Measurements from ENCODE around the gene POLR2H. TPM values are rescaled to one million over a fixed set of nuclear protein-coding genes. Genes with fewer than 3 reads are reported as not detected.

POLR2H gene
- total RNA-seq, 1 donor: 19.0 TPM

GRCh38 chr3:184343200-184343876, 18.2 kb upstream of the POLR2H start:
- Histone ChIP-seq H3K27me3 (ENCODE audit: insufficient read depth, low read length) (no peaks in the 10 kb centered on the region), H3K4me1 (ENCODE audit: insufficient read depth, low read length) (no peaks in the 10 kb centered on the region), H3K4me3 (ENCODE audit: low read length) (no peak overlapping the region), H3K9me3 (ENCODE audit: low read depth, low read length) (no peaks in the 10 kb centered on the region)

GRCh38 chr3:184344579-184345316, 16.8 kb upstream of the POLR2H start:
- no peaks in the 10 kb centered on the region for H3K9me3 ChIP-seq (ENCODE audit: low read depth, low read length)
- no peaks in the 10 kb centered on the region for H3K27me3 ChIP-seq (ENCODE audit: insufficient read depth, low read length)
- no peak overlapping the region for H3K4me3 ChIP-seq (ENCODE audit: low read length)
- no peaks in the 10 kb centered on the region for H3K4me1 ChIP-seq (ENCODE audit: insufficient read depth, low read length)

- Histone ChIP-seq H3K27me3 (ENCODE audit: insufficient read depth, low read length) (no peaks in the 10 kb centered on the region), H3K4me1 (ENCODE audit: insufficient read depth, low read length) (no peaks in the 10 kb centered on the region), H3K9me3 (ENCODE audit: low read depth, low read length) (no peaks in the 10 kb centered on the region), H3K4me3 (ENCODE audit: low read length) (no peak overlapping the region)
These were observed 16.0 kb upstream of the POLR2H start for GRCh38 chr3:184345317-184346144.

GRCh38 chr3:184346480-184347190, 14.9 kb upstream of the POLR2H start:
- H3K9me3 ChIP-seq (ENCODE audit: low read depth, low read length): no peaks in the 10 kb centered on the region
- no peak overlapping the region for H3K4me3 ChIP-seq (ENCODE audit: low read length)
- H3K27me3 ChIP-seq (ENCODE audit: insufficient read depth, low read length): no peaks in the 10 kb centered on the region
- no peaks in the 10 kb centered on the region for H3K4me1 ChIP-seq (ENCODE audit: insufficient read depth, low read length)

GRCh38 chr3:184347321-184348056, 14.0 kb upstream of the POLR2H start:
- H3K4me1 ChIP-seq (ENCODE audit: insufficient read depth, low read length): no peaks in the 10 kb centered on the region
- no peaks in the 10 kb centered on the region for H3K27me3 ChIP-seq (ENCODE audit: insufficient read depth, low read length)
- H3K9me3 ChIP-seq (ENCODE audit: low read depth, low read length): no peaks in the 10 kb centered on the region
- no peak overlapping the region for H3K4me3 ChIP-seq (ENCODE audit: low read length)

GRCh38 chr3:184348057-184348382, 13.5 kb upstream of the POLR2H start:
- Histone ChIP-seq H3K27me3 (ENCODE audit: insufficient read depth, low read length) (no peaks in the 10 kb centered on the region), H3K9me3 (ENCODE audit: low read depth, low read length) (no peaks in the 10 kb centered on the region), H3K4me1 (ENCODE audit: insufficient read depth, low read length) (no peaks in the 10 kb centered on the region), H3K4me3 (ENCODE audit: low read length) (no peak overlapping the region)

GRCh38 chr3:184349563-184350470, 11.7 kb upstream of the POLR2H start:
- Histone ChIP-seq H3K4me1 (ENCODE audit: insufficient read depth, low read length) (peaks cover 4% of the 10 kb centered on the region), H3K9me3 (ENCODE audit: low read depth, low read length) (no peaks in the 10 kb centered on the region), H3K4me3 (ENCODE audit: low read length) (no peak overlapping the region), H3K27me3 (ENCODE audit: insufficient read depth, low read length) (no peaks in the 10 kb centered on the region)

- H3K27me3 ChIP-seq (ENCODE audit: insufficient read depth, low read length): no peaks in the 10 kb centered on the region
- H3K4me1 ChIP-seq (ENCODE audit: insufficient read depth, low read length): peaks cover 4% of the 10 kb centered on the region
- no peaks in the 10 kb centered on the region for H3K9me3 ChIP-seq (ENCODE audit: low read depth, low read length)
- H3K4me3 ChIP-seq (ENCODE audit: low read length): no peak overlapping the region
These were observed 10.9 kb upstream of the POLR2H start for GRCh38 chr3:184350618-184351017.

GRCh38 chr3:184351511-184352148, 9.9 kb upstream of the POLR2H start:
- Histone ChIP-seq H3K4me3 (ENCODE audit: low read length) (no peak overlapping the region), H3K27me3 (ENCODE audit: insufficient read depth, low read length) (no peaks in the 10 kb centered on the region), H3K9me3 (ENCODE audit: low read depth, low read length) (no peaks in the 10 kb centered on the region), H3K4me1 (ENCODE audit: insufficient read depth, low read length) (peaks cover 4% of the 10 kb centered on the region)

GRCh38 chr3:184352149-184352785, 9.2 kb upstream of the POLR2H start:
- peaks cover 4% of the 10 kb centered on the region for H3K4me1 ChIP-seq (ENCODE audit: insufficient read depth, low read length)
- H3K9me3 ChIP-seq (ENCODE audit: low read depth, low read length): no peaks in the 10 kb centered on the region
- H3K27me3 ChIP-seq (ENCODE audit: insufficient read depth, low read length): no peaks in the 10 kb centered on the region
- no peak overlapping the region for H3K4me3 ChIP-seq (ENCODE audit: low read length)

- Histone ChIP-seq H3K4me3 (ENCODE audit: low read length) (no peak overlapping the region), H3K27me3 (ENCODE audit: insufficient read depth, low read length) (no peaks in the 10 kb centered on the region), H3K9me3 (ENCODE audit: low read depth, low read length) (no peaks in the 10 kb centered on the region), H3K4me1 (ENCODE audit: insufficient read depth, low read length) (peaks cover 4% of the 10 kb centered on the region)
These were observed 8.5 kb upstream of the POLR2H start for GRCh38 chr3:184352897-184353545.

- H3K4me1 ChIP-seq (ENCODE audit: insufficient read depth, low read length): peaks cover 4% of the 10 kb centered on the region
- H3K27me3 ChIP-seq (ENCODE audit: insufficient read depth, low read length): no peaks in the 10 kb centered on the region
- H3K4me3 ChIP-seq (ENCODE audit: low read length): no peak overlapping the region
- no peaks in the 10 kb centered on the region for H3K9me3 ChIP-seq (ENCODE audit: low read depth, low read length)
These were observed 8.0 kb upstream of the POLR2H start for GRCh38 chr3:184353546-184353941.

All from mononuclear cell (primary cell).